Measurements from ENCODE around the gene SLC37A4. TPM values are rescaled to one million over a fixed set of nuclear protein-coding genes. Genes with fewer than 3 reads are reported as not detected.
A peak's percentile ranks its signal among the peaks of the same experiment; 100 is the strongest.

The SLC37A4 gene
- total and polyA plus RNA-seq, 2 of the 13 experiments (the other 11 are each of a cell fraction or from before 2014, with no cell fraction given), result 43.0 to 56.1 TPM

- TF ChIP-seq E2F1 (CRISPR knock-in tag; IDR thresholded peaks at IDR 0.05), result peak; percentile 85
- peak; percentile 68 for TF ChIP-seq GATAD2A (CRISPR knock-in tag; IDR thresholded peaks at IDR 0.05)
- no peak for TF ChIP-seq PAWR (CRISPR knock-in tag; IDR thresholded peaks at IDR 0.05; ENCODE audit: borderline replicate concordance)
- no peak for TF ChIP-seq ADNP (CRISPR knock-in tag; IDR thresholded peaks at IDR 0.05)
- TF ChIP-seq STAT5B (CRISPR knock-in tag; IDR thresholded peaks at IDR 0.05), result no peak
- TF ChIP-seq CBX2 (IDR thresholded peaks at IDR 0.05; ENCODE audit: low read depth, low read length), result no peak
- TF ChIP-seq CBX2 (CRISPR knock-in tag; IDR thresholded peaks at IDR 0.05; ENCODE audit: low read depth), result no peak
- TF ChIP-seq TOE1 (CRISPR knock-in tag; IDR thresholded peaks at IDR 0.05), result no peak
- no peak for TF ChIP-seq ZNF567 (CRISPR knock-in tag; IDR thresholded peaks at IDR 0.05; ENCODE audit: borderline replicate concordance)
- no peak for TF ChIP-seq ELF4 (CRISPR knock-in tag; IDR thresholded peaks at IDR 0.05; ENCODE audit: borderline replicate concordance)
- TF ChIP-seq, protein P1, sequence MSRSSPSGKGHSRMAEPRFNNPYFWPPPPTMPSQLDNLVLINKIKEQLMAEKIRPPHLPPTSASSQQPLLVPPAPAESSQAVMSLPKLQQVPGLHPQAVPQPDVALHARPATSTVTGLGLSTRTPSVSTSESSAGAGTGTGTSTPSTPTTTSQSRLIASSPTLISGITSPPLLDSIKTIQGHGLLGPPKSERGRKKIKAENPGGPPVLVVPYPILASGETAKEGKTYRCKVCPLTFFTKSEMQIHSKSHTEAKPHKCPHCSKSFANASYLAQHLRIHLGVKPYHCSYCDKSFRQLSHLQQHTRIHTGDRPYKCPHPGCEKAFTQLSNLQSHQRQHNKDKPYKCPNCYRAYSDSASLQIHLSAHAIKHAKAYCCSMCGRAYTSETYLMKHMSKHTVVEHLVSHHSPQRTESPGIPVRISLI (CRISPR knock-in tag; IDR thresholded peaks at IDR 0.05; ENCODE audit: borderline replicate concordance), result no peak
- TF ChIP-seq ZNF572 (CRISPR knock-in tag; IDR thresholded peaks at IDR 0.05), result no peak
- no peak; the same call in none of the 2 replicates for TF ChIP-seq SOX5 (CRISPR knock-in tag; IDR thresholded peaks at IDR 0.05; ENCODE audit: borderline replicate concordance)
- TF ChIP-seq, protein P2, sequence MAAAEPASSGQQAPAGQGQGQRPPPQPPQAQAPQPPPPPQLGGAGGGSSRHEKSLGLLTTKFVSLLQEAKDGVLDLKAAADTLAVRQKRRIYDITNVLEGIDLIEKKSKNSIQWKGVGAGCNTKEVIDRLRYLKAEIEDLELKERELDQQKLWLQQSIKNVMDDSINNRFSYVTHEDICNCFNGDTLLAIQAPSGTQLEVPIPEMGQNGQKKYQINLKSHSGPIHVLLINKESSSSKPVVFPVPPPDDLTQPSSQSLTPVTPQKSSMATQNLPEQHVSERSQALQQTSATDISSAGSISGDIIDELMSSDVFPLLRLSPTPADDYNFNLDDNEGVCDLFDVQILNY (CRISPR knock-in tag; conservative IDR thresholded peaks at IDR 0.05), result no peak
- no peak for TF ChIP-seq ZBTB8A (CRISPR knock-in tag; IDR thresholded peaks at IDR 0.05; ENCODE audit: borderline replicate concordance, low read depth)
- TF ChIP-seq ZNF18 (CRISPR knock-in tag; IDR thresholded peaks at IDR 0.05; ENCODE audit: insufficient replicate concordance), result peak; percentile 86
- peak; percentile 14; the same call in 1 of the 2 replicates for TF ChIP-seq BORCS8-MEF2B (CRISPR knock-in tag; IDR thresholded peaks at IDR 0.05)
- TF ChIP-seq ZNF782 (CRISPR knock-in tag; IDR thresholded peaks at IDR 0.05; ENCODE audit: borderline replicate concordance), result 0 out of 2 replicates have a peak, but pooled peaks have one; percentile 20
- TF ChIP-seq ZNF34 (CRISPR knock-in tag; IDR thresholded peaks at IDR 0.05; ENCODE audit: borderline replicate concordance), result no peak
- peak; percentile 51; the same call in 1 of the 2 replicates for TF ChIP-seq ZKSCAN8 (CRISPR knock-in tag; IDR thresholded peaks at IDR 0.05; ENCODE audit: borderline replicate concordance)
- TF ChIP-seq ATRX (CRISPR knock-in tag; IDR thresholded peaks at IDR 0.05; ENCODE audit: borderline replicate concordance), result no peak
- TF ChIP-seq MEIS2 (CRISPR knock-in tag; IDR thresholded peaks at IDR 0.05), result no peak
- peak; percentile 50 for TF ChIP-seq ZNF781 (CRISPR knock-in tag; IDR thresholded peaks at IDR 0.05; ENCODE audit: borderline replicate concordance, not compliant biosample characterization)
- TF ChIP-seq SP140L (CRISPR knock-in tag; IDR thresholded peaks at IDR 0.05; ENCODE audit: borderline replicate concordance), result no peak
- peak; percentile 43; the same call in 1 of the 2 replicates for TF ChIP-seq ZNF777 (CRISPR knock-in tag; IDR thresholded peaks at IDR 0.05)
- TF ChIP-seq ZFP41 (CRISPR knock-in tag; IDR thresholded peaks at IDR 0.05; ENCODE audit: borderline replicate concordance), result no peak
These were observed 32.9 kb downstream of the SLC37A4 start, which contains the start of gene CENATAC (continued) for GRCh38 chr11:118997627-118998387.

Data from HepG2 (cell line).